Measurements from ENCODE around the gene UBQLN4. TPM values are rescaled to one million over a fixed set of nuclear protein-coding genes. Genes with fewer than 3 reads are reported as not detected.
A peak's percentile ranks its signal among the peaks of the same experiment; 100 is the strongest.

Gene UBQLN4
- total and polyA plus RNA-seq, 9 of the 15 experiments (the other 6 are each of a cell fraction or from before 2014, with no cell fraction given), result 13.5 to 65.5 (median 37.0) TPM

GRCh38 chr1:156025876-156026275, 27.7 kb downstream of the UBQLN4 start (continued):
- TF ChIP-seq HMGXB4 (CRISPR knock-in tag; IDR thresholded peaks at IDR 0.05), result no peak
- TF ChIP-seq KLF16 (IDR thresholded peaks at IDR 0.05), result no peak
- no peak for TF ChIP-seq ZNF830 (CRISPR knock-in tag; IDR thresholded peaks at IDR 0.05)
- TF ChIP-seq GMEB1 (CRISPR knock-in tag; IDR thresholded peaks at IDR 0.05), result no peak
- no peak for TF ChIP-seq ZFP1 (CRISPR knock-in tag; IDR thresholded peaks at IDR 0.05)
- no peak for TF ChIP-seq RFX5 (IDR thresholded peaks at IDR 0.05; ENCODE audit: low read depth, low read length)
- no peak for TF ChIP-seq RBM25 (IDR thresholded peaks at IDR 0.05; ENCODE audit: low read depth, low read length, severe bottlenecking)
- TF ChIP-seq HNRNPLL (IDR thresholded peaks at IDR 0.05; ENCODE audit: low read depth, low read length, poor library complexity, severe bottlenecking), result no peak
- no peak for TF ChIP-seq NKRF (IDR thresholded peaks at IDR 0.05; ENCODE audit: borderline replicate concordance)
- no peak for TF ChIP-seq ZNF263 (CRISPR knock-in tag; IDR thresholded peaks at IDR 0.05; ENCODE audit: borderline replicate concordance)
- no peak for TF ChIP-seq SMARCC2 (IDR thresholded peaks at IDR 0.05; ENCODE audit: low read depth)
- no peak for TF ChIP-seq SIRT6 (IDR thresholded peaks at IDR 0.05; ENCODE audit: low read depth, low read length)
- 0 out of 2 replicates have a peak, but pooled peaks have one; percentile 3 for TF ChIP-seq STAG1 (CRISPR knock-in tag; IDR thresholded peaks at IDR 0.05; ENCODE audit: borderline replicate concordance)
- no peak for TF ChIP-seq BCOR (IDR thresholded peaks at IDR 0.05)
- TF ChIP-seq ZBTB8A (IDR thresholded peaks at IDR 0.05; ENCODE audit: partially characterized antibody), result no peak
- TF ChIP-seq MAZ (CRISPR knock-in tag; conservative IDR thresholded peaks at IDR 0.05 in 1 of 2, IDR thresholded peaks at IDR 0.05 in 1 of 2), result peak in 1 of 2 experiments; percentile 66; a peak in 2 of 4 replicates
- TF ChIP-seq ZNF79 (CRISPR knock-in tag; IDR thresholded peaks at IDR 0.05; ENCODE audit: low read depth), result no peak
- 0 out of 2 replicates have a peak, but pooled peaks have one; percentile 48 for TF ChIP-seq MYC (IDR thresholded peaks at IDR 0.05; ENCODE audit: low read depth, low read length)
- TF ChIP-seq MYC (CRISPR knock-in tag; IDR thresholded peaks at IDR 0.05; ENCODE audit: borderline replicate concordance, low read depth), result no peak
